NCI-H2171 (cell line): Measurements from ENCODE around the gene IFT80.

ENCODE experiments used
- DNase-seq: peaks from one replicate; lab custom pipeline; 2025; lab: John Stamatoyannopoulos, UW

Gene IFT80

DNA sequence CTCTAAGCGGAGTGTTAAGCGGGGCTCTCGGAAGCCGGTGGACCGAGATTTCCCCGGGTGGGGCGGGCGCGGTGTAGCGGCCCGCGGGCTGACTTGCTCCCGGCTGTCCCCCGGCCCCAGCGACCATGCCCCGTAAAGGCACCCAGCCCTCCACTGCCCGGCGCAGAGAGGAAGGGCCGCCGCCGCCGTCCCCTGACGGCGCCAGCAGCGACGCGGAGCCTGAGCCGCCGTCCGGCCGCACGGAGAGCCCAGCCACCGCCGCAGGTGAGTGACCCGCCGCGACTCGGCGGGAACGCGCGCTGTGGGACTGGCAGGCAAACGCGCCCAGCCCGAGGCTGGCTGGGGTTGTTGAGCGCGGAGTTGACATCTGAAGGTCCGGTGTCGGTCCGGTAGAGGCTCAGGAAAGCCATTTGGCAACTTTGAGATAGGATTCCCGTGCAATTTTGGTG, 1.7 kb upstream of the IFT80 start:
- no peak for DNase-seq

DNA sequence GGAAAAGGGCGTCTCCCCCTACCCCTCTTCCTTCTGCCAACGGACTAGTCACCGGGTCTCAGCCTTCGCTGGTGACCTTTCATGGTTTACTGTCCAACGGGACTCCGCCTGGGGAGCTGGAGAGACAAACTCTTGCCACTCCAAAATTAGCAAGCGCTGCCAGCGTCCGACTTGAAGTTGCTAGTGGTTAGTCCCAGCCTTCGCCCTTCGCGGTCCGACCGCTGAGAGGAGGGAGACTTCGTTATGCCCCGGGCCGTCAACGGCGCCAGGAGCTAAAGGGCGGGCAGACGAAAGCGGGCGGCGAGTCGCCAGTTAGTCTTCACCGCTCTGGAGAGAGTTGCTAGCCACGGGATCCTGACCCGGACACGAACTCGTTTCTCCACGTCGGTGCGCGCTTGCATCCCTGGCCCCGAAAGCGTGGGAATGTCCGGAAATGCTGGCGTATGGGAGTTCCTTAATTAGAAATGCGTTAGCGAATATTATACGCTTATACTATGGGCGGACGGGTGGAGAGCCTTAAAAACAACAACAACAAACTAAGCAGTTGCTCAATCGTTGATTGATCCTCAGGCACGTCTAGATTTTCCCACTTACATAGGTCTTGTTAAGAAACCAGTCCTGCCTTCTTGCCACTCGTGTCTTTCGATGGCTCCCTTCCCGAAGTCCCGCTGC, 1.1 kb upstream of the IFT80 start:
- DNase-seq = no peak

- DNase-seq = no peak
Observed at GRCh38 chr3:160398820-160399124, 253 bp downstream of the IFT80 start.

DNA sequence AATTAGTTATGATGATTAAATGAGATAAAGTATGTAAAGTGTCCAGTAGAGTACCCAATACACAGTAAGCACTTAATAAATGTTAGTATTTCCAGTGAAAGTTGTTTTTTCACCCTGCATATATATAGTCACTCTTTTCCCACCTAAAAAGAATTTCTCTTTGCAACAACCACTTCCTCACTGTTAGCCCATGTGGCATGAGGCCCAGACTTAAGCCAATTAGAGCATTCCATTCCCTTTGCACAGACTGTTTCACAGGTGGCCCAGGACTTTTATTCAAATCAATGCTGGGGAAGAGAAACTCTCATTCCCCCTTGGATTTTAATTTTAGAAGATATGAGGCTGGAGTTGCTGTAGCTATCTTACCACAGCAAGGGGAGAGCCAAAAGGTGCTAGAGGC, 3.7 kb downstream of the IFT80 start:
- DNase-seq = no peak

DNA sequence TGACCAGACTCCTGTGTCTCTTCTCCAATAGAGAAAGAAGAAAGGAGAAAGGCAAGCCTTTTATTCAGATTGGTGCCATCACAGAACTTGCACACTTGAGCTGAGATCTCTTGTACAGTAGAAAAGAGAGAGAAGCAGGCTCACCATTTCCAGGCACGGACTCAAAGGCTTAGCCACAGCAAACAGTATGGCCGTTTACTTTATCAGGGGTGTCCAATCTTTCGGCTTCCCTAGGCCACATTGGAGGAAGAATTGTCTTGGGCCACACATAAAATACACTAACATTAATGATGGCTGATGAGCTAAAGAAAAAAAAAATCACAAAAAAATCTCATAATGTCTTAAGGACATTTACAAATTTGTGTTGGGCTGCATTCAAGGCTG, 5.0 kb downstream of the IFT80 start:
- DNase-seq = no peak

DNA sequence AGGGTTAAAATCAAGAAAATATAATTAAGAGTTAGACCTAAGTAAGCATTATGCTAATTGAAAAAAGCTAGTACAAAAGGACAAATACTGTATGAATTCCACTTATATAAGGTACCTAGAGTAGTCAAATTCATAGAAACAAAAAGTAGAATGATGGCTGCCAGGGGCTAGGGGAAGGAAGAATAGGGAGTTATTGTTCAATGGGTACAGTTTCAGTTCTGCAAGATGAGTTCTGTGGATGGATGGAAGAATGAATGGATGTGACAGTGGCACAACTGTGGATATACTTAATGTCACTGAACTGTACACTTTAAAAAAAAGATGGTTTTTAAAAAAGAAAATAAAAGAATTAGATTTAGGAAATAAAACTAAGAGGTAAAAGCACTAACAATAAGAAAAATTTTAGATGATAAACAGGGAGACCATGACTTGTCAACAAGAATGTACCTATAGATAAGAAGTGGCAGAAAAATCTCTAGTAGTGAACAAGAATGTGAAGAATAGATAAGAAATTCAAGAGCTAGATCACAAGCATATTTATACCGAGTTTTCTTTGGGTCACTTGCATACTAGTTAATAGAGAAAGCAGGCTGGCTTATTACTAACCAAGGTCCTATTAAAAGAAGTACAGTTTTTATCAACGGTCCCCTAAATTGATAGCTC, 5.5 kb downstream of the IFT80 start:
- no peak for DNase-seq

DNA sequence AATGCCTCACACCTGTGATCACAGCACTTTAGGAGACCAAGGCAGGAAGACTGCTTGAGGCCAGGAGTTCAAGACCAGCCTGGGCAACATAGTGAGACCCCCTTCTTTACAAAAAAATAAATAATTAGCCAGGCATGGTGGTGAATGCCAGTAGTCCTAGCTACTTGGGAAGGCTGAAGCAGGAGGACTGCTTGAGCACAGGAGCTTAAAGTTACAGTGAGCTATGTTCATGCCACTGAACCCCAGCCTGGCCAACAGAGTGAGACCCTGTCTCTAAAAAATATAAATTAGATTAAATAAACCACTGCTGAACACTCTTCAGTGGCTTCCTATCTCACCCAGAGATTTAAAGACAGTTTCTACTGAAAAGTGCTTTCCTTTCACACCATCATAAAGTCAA, 6.2 kb downstream of the IFT80 start:
- no peak for DNase-seq

DNA sequence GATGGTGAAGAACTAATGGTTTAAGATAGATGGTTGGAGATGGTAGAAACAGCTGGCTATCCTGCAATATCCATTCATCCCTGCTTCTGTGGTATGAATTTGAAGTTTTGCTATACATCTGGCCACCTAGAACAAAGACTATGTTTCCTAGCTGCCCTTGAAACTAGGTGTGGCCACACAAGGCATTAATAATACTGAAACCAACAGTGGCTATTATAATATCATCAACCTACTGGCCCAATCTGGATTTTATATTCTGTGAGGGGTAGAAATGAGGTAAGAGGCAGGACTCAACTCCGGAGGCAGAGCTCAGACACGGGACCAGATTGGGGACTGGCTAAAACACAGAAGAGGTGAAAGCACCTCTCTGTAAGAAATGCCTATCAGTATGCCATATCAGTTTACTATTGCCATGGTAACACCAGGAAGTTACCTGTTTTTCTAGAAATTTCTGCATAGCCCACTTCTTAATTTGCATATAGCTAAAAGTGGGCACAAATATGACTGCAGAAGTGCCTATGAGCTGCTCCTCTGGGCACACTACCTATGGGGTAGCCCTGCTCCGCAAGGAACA, 8.4 kb downstream of the IFT80 start:
- DNase-seq = no peak

DNA sequence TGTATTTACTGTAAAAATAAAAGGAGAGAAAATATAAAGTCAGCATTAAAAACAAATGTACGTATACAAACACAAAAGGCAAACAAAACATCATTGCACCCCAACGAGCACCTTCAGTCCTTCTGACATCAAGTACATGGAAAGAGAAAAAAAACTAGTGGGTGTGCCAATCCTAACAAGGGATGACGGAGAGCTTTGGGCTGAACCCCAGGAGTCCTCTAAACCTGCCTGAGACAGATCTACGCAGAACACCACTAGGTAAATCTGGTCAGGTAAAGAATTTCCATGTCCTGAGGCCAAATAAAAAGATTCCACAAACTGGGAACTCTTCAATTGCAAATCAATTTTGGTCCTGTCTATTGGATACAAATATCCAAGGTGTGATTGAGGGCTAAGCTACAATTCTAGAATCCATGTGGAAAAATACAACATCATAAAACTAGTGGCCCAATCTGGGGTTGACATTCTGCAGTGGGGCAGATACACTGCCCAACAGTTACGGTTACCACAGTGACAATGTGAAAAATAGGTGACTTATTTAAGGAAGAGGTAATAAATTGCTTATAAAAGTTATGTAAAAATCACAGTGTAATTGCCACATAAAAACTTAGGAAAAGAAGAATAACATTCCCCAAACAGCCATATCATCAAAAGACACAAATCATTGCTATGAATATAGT, 14.2 kb downstream of the IFT80 start:
- DNase-seq = no peak

DNA sequence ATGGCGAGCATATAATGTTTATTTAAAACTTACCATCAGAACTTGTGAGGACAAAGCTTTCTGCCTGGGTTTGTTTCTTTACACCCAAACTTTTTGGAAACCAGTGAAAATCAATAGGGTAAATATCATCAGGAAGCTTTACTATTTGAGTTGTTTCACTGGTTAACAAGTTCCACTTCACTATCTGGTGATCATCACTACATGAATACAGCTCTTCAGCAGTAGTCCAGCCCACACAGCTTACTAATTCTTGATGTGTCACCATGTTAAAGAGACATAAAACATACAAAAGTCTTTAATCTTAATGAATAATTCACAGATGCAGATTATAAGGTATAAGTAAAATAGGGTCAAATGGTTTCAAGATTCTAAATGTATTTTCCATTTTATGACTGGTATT, 17.6 kb downstream of the IFT80 start:
- no peak for DNase-seq

DNA sequence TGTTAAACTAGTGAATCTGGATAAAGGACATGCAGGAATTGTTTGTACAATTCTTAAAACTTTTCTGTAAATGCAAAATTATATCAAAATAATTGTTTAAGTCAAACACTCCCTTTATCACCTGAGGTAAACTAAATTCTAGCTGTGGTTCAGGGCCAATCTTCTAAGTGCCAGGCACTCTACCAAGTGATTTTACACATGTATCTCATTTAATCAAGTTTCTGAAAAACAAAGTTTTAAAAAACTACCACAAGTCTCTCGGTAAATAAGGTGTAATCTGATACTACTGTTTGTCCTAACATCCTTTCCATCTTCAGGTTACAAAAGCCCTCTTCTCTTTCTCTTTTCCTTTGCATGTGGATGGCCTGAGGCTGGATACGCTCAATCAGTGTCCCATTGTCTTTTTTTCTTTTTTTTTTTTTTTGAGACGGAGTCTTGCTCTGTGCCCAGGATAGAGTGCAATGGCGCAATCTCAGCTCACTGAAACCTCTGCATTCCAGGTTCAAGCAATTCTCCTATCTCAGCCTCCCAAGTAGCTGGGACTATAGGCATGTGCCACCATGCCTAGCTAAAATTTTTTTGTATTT, 19.3 kb downstream of the IFT80 start:
- no peak for DNase-seq

GRCh38 chr3:160378331-160379109, 20.5 kb downstream of the IFT80 start:
- DNase-seq = no peak

GRCh38 chr3:160376681-160377080, 22.3 kb downstream of the IFT80 start:
- DNase-seq = no peak

DNA sequence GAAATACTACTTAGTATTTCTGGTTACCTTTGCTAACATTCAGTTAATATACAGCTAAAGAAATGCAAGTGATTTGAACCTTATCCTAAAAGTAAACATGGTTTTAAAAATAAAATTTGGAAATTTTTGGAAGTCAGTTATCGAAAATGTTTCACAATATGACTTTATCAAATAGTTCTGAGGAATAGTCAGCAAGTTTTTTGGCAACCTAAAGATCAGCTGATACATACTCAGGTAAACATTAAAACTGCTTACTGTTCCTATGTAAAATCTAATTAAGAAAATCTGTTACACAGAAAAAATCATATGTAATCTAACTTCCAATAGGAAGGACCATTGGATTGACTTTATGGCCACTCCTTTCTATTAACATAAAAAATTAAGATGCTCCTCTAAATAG, 24.1 kb downstream of the IFT80 start:
- no peak for DNase-seq

GRCh38 chr3:160374472-160374871, 24.6 kb downstream of the IFT80 start:
- DNase-seq = no peak

GRCh38 chr3:160373655-160374054, 25.4 kb downstream of the IFT80 start:
- no peak for DNase-seq

DNA sequence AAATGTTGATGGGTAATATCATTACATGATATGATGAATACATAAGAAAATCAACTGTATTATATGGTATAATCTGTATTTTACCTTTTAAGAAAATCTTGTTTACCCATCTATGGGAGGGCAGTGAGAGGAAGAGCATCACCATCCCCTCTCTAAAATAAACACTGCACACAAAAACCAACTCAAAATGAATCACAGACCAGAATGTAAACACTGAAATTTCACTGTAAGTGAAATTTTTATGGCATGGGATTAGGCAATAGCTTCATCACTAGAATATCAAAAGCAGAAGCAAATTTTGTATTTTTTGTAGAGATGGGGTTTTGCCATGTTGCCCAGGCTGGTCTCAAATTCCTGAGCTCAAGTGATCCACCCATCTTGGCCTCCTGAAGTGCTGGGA, 26.2 kb downstream of the IFT80 start:
- no peak for DNase-seq

DNA sequence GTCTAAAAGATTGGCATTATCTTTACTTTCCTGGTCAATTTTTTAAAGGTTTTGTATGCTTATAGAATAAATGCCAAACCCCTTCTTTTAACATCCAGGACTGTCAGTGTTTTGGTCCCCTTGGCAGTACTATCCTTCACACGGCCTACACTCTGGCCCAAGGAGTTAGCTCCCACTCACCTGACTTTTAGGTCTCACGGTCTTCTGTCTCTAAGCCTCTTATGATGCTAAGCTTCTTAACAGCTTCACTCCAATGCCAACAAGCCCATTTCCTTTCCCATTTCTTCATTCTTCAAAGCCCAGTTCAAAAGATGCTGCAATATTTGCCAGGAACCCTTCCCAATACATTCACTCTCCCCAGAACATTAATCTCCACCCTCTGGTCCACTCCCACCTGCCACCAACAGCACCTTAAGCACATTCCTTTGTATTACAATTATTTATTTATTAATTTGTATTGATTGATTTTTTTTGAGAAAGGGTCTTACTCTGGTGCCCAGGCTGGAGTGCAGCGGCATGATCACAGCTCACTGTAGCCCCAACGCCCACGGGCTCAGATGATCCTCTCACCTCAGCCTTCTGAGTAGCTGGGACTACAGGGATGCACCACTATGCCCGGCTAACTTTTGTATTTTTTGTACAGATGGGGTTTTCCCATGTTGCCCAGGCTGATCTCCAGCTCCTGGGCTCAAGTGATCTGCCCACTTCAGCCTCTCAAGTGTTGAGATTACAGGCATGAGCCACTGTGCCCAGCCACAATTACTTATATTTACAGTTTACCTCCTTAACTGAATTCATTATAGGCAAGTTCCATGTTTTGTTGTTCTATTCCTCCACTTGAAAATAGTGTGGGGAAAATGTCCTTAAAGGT, 27.8 kb downstream of the IFT80 start:
- no peak for DNase-seq

GRCh38 chr3:160369784-160370183, 29.2 kb downstream of the IFT80 start:
- DNase-seq = no peak

DNA sequence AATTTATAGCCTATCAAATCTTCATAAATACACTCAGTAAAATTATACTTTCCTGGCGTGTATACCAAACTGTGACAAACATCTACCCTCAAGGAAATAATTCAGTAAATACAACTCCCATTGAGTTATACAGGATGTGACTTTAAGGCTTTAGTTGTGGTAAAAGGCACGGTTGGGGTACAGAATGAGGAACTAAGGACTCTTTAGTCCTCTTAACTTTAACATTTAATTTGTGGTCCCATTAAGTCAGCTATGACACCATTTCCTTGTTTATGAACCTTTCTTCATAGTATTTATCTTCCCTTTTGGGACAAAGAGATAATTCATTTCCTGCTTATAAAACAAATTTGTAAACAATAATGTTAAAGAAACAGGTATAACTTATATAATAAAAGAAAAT, 30.2 kb downstream of the IFT80 start:
- no peak for DNase-seq

- DNase-seq = no peak
Observed at GRCh38 chr3:160365869-160366522, 33.0 kb downstream of the IFT80 start.
